GM19023 (cell line): ENCODE measurements around the gene KARS1.

ENCODE experiments used
- ATAC-seq: cut with Tn5 transposase; IDR thresholded peaks from one replicate; pipeline ENCODE4 v1.9.1; 2021; ENCODE audit warnings: mild to moderate bottlenecking, moderate library complexity; ENCODE audit not compliant: unreplicated experiment

Gene KARS1

GRCh38 chr16:75647492-75648264 is at the start of gene KARS1, which contains the start of gene TERF2IP:
Gene KARS1 (minus strand): TSS chr16:75647665. CDS start chr16:75647639, 26 bp downstream.
Gene TERF2IP (plus strand): TSS chr16:75647773. CDS start chr16:75647883, 110 bp downstream.
- ATAC-seq: peak; percentile 88

- ATAC-seq: no peak
Measured at GRCh38 chr16:75695708-75696107, 48.2 kb upstream of the KARS1 start.

GRCh38 chr16:75687361-75687760 is 39.9 kb upstream of the KARS1 start:
- no peak for ATAC-seq

GRCh38 chr16:75682308-75682707 is 34.8 kb upstream of the KARS1 start:
- ATAC-seq: no peak

- no peak for ATAC-seq
Measured at GRCh38 chr16:75679366-75679765, 31.9 kb upstream of the KARS1 start.

GRCh38 chr16:75676909-75677308 is 29.4 kb upstream of the KARS1 start, which contains the start of gene CPHXL2:
Gene CPHXL2 (minus strand): TSS chr16:75677009. CDS start chr16:75676999, 10 bp downstream.
- ATAC-seq: no peak

- ATAC-seq: no peak
Measured at GRCh38 chr16:75667503-75667902, 20.0 kb upstream of the KARS1 start.

GRCh38 chr16:75660726-75661302 is 13.3 kb upstream of the KARS1 start:
- no peak for ATAC-seq

GRCh38 chr16:75660321-75660720 is 12.9 kb upstream of the KARS1 start:
- ATAC-seq: no peak

GRCh38 chr16:75658175-75658574 is 10.7 kb upstream of the KARS1 start:
- no peak for ATAC-seq

- no peak for ATAC-seq
Measured at GRCh38 chr16:75653922-75654321, 6.5 kb upstream of the KARS1 start.

- peak; percentile 36 for ATAC-seq
Measured at GRCh38 chr16:75648265-75649076, 1.0 kb upstream of the KARS1 start.

- peak; percentile 23 for ATAC-seq
Measured at GRCh38 chr16:75647112-75647491, 363 bp downstream of the KARS1 start.

- no peak for ATAC-seq
Measured at GRCh38 chr16:75644240-75645012, 3.0 kb downstream of the KARS1 start.

GRCh38 chr16:75640598-75640997 is 6.9 kb downstream of the KARS1 start:
- no peak for ATAC-seq

- no peak for ATAC-seq
Measured at GRCh38 chr16:75635036-75635435, 12.4 kb downstream of the KARS1 start.

GRCh38 chr16:75632857-75633256 is 14.6 kb downstream of the KARS1 start:
- no peak for ATAC-seq

GRCh38 chr16:75630052-75630451 is 17.4 kb downstream of the KARS1 start:
- no peak for ATAC-seq

GRCh38 chr16:75629132-75629531 is 18.3 kb downstream of the KARS1 start:
- ATAC-seq: no peak

- ATAC-seq: no peak
Measured at GRCh38 chr16:75628351-75628750, 19.1 kb downstream of the KARS1 start.

GRCh38 chr16:75627851-75628250 is 19.6 kb downstream of the KARS1 start:
- no peak for ATAC-seq
